Aorta (tissue), 5 donors: ENCODE results near the gene RANBP9. TPM values are rescaled to one million over a fixed set of nuclear protein-coding genes. Genes with fewer than 3 reads are reported as not detected.

Experiments used
- ATAC-seq: fragments of 200-7000 bp; cut with Tn5 transposase; one replicate; pipeline ENCODE4 v1.9.1; 2022; ENCODE audit warnings: moderate library complexity; ENCODE audit not compliant: low FRiP score
- DNase-seq, 2 donors: peaks; one replicate each; pipeline ENCODE4 v3.0.0-alpha.2; 2020
- H3K27ac ChIP-seq, 2 donors: one replicate each; pipeline ENCODE4 v1.5.1; 2013; ENCODE audit warnings: low read length in 2 of 2, mild to moderate bottlenecking in 2 of 2, moderate library complexity in 2 of 2, control low read depth in 1 of 2, inconsistent platforms in 1 of 2, low read depth in 1 of 2
- H3K27me3 ChIP-seq, 2 donors: one replicate each; pipeline ENCODE4 v1.6.1; 2013; ENCODE audit warnings: control low read depth in 1 of 2, low read length in 1 of 2, mild to moderate bottlenecking in 1 of 2, moderate library complexity in 1 of 2; ENCODE audit not compliant: insufficient read depth in 2 of 2, control insufficient read depth in 1 of 2
- H3K36me3 ChIP-seq, 2 donors: one replicate each; pipeline ENCODE4 v1.6.1; 2013; ENCODE audit warnings: control low read depth in 1 of 2, low read length in 1 of 2, mild to moderate bottlenecking in 1 of 2; ENCODE audit not compliant: insufficient read depth in 2 of 2, control insufficient read depth in 1 of 2
- H3K4me1 ChIP-seq, 2 donors: one replicate each; pipeline ENCODE4 v1.6.1; 2013; ENCODE audit warnings: low read length in 2 of 2, control low read depth in 1 of 2, mild to moderate bottlenecking in 1 of 2, moderate library complexity in 1 of 2; ENCODE audit not compliant: insufficient read depth in 2 of 2, control insufficient read depth in 1 of 2
- H3K4me3 ChIP-seq, 2 donors: one replicate each; pipeline ENCODE4 v1.5.1; 2013; ENCODE audit warnings: low read length in 2 of 2, control low read depth in 1 of 2, mild to moderate bottlenecking in 1 of 2
- H3K9me3 ChIP-seq: one replicate; pipeline ENCODE4 v1.6.1; 2013; ENCODE audit warnings: mild to moderate bottlenecking, low read length; ENCODE audit not compliant: control insufficient read depth
- WGBS, 2 donors: extraction: QIAGEN DNeasy Blood & Tissue Kit; methylation state at CpG; one replicate each; pipeline ENCODE4 v1.1.7; 2013; 5-methylcytosine and 5-hydroxymethylcytosine counted together
- intact Hi-C, 2 donors: fragments of 100-400 bp; cut with DNase I; formaldehyde crosslinking; loops; one replicate each; pipeline versions ENCODE4 v1.14.2 to v1.15.0; 2022
- polyA plus RNA-seq, 2 donors: library from polyadenylated mRNA; stranded (reverse); fragments of 200-250 nt; gene quantifications; one replicate each; pipeline ENCODE4 v1.2.3, GENCODE V29; 2013
- total RNA-seq, 2 donors: library from RNA; stranded (reverse); fragmentation: NEBNext Ultra II Directional; extraction: Animal tissue kit (Norgen Biotek cat#: 25700); gene quantifications; one replicate each; pipeline ENCODE4 v1.2.1, GENCODE V29; 2021
- donor health status: healthy with polysubstance abuse.
- donor health status: Bipolar disorder and iron deficiency.
- donor health status: DM: no; HTN: no; CAD: no.
- donor health status: DM: no; HTN: no; CAD: no.
- donor health status: DM: yes; HTN: yes; CAD: no.

The RANBP9 gene
- total and polyA plus RNA-seq, 4 donors, result 29.2 to 64.5 (median 42.1) TPM

DNA sequence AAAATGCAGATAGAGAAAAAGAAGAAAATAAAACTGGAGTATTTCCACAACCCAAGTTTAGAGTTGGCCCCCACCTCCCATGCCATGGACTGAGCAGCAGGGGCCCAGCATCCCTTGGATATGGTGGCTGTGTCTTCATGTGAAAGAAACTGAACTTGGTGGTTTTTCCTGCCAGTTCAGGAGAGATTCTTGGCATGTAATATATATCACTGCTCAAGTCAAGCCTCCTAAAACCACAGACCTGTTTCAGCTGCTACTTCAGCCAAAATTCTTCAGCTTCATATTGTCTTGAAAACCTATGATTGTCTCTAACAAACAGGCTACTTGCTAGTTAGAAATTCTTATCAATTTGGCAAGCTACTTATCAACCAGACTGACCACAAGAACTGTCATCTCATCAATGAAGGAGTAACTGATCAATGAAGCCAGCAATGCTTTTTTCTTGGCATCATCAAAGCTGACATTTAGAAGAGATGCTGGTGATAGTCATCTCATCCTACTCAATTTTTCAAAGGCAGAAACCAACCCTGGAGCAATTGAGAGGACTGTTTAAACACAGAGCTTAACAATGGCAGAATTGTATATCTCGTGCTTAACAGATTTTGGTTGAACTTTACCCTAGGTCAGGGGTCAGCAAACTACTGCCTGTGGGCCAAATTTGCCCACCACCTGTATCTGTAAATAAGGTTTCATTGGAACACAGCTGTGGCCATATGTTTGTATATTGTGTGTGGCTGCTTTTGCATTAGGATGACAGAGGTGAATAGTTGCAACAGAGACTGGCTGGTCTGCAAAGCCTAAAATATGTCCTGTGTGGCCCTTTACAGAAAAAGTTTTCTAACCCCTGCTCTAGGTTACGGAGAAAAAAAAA lies 106.9 kb downstream of the RANBP9 start:
- 72 to 88% methylated on average over 2 of the region's 2 CpGs for WGBS, 2 donors
- peaks cover 3 to 4% of the 10 kb centered on the region in 2 donors for H3K36me3 ChIP-seq

DNA sequence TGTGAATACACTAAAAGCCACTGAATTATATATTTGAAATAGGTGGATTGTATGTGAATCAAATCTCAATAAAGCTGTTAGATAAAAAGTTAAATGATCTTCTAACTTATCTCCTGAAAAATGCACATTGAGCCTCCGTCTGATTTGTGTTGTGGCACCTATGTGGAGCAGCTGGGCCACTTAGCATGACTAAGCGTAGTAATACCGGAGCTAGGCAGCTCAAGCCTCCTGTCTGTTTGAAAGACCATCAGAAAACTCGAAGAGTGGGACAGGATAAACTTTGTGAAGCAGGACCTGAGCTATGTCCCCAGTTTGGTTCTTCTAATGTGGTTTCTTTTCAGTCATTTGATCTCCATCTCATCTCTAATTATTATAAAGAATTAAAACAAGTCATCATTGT lies 107.5 kb downstream of the RANBP9 start:
- Histone ChIP-seq H3K27me3 (no peaks in the 10 kb centered on the region), H3K36me3 (peaks cover 3 to 4% of the 10 kb centered on the region in 2 donors), H3K4me1 (no peaks in the 10 kb centered on the region), H3K9me3 (no peaks in the 10 kb centered on the region), H3K27ac (no peak overlapping the region), H3K4me3 (no peak overlapping the region)
- ATAC-seq, result no peak
- DNase-seq, result no peak
- WGBS, 2 donors, result 90 to 91% methylated on average over 4 of the region's 4 CpGs
- intact Hi-C loops, result no loop called here

More for the DNA sequence above, 106.9 kb downstream of the RANBP9 start:
- Histone ChIP-seq H3K4me3 (no peak overlapping the region), H3K9me3 (no peaks in the 10 kb centered on the region), H3K27me3 (no peaks in the 10 kb centered on the region), H3K4me1 (no peaks in the 10 kb centered on the region), H3K27ac (no peak overlapping the region)
- intact Hi-C loops, result no loop called here
- ATAC-seq, result no peak
- no peak for DNase-seq

DNA sequence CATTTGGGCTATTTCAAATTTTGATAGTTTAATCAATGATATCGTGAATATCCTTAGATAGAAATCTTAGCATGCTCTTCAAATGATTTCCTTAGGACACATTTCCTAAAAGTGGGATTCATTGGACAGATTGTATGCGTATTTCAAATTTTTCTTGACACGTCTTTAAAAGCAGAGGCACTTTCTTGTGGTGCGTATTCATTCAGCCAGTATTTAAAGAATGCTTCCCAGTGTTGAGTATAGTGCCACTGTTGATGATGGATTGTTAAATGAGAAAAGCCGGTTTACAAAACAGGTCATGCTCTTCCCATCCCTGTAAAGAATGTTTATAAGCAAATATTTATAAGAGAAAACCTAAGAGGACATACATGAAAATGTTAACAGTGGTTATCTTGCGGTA lies 111.6 kb downstream of the RANBP9 start:
- intact Hi-C loops, result no loop called here
- Histone ChIP-seq H3K4me3 (no peak overlapping the region), H3K36me3 (peaks cover 2% of the 10 kb centered on the region in 2 donors), H3K27me3 (no peaks in the 10 kb centered on the region), H3K9me3 (no peaks in the 10 kb centered on the region), H3K27ac (no peak overlapping the region), H3K4me1 (no peaks in the 10 kb centered on the region)
- WGBS, 2 donors, result 88 to 90% methylated on average over 6 of the region's 6 CpGs
- no peak for ATAC-seq
- DNase-seq, result no peak

DNA sequence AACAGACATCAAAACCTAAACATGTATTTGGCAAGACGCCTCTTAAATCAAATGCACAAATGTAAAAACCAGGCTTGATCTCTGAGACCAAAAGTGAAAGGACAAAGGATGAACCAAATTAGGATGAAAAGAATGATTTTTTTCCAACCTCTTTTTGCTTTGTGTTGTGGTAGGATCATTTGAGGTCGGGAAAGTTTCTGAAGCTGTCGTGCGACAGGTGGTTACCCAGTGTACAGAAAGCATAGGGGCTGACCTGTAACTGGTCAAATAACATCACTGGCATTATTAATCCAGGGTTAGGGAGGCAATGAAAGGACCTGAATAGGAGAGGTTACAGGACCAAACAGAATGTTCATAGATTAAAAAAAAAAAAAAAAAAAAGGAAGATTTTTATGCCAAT lies 114.6 kb downstream of the RANBP9 start:
- no peak overlapping the region for H3K27ac ChIP-seq
- 95% methylated on average over 4 of the region's 4 CpGs for WGBS, 2 donors
- H3K9me3 ChIP-seq, result no peaks in the 10 kb centered on the region
- intact Hi-C loops, result no loop called here
- no peak overlapping the region for H3K4me3 ChIP-seq
- no peak for ATAC-seq
- peaks cover 4 to 5% of the 10 kb centered on the region in 2 donors for H3K36me3 ChIP-seq
- H3K4me1 ChIP-seq, result no peaks in the 10 kb centered on the region
- no peaks in the 10 kb centered on the region for H3K27me3 ChIP-seq
- DNase-seq, result no peak

DNA sequence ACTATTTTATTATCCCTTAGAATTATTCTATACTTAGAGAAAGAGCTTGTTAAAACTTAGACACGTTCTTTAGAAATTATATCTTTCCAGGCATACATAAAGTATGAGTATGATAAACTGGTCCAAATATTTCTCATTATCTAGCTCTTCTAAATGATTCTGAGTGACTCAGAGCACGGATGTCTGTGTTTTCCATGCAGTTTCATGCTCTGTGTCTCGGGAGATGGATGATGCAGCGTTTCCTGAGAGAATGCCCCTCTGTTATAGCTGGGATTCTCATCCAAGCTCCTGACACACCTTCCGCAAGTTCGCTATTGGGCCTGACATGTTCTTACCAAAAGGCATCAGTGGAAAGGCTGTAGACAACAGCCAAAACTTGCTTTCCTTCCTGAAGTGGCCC lies 117.9 kb downstream of the RANBP9 start:
- DNase-seq (no peak), ATAC-seq (no peak)
- no peak overlapping the region for H3K4me3 ChIP-seq
- 76 to 78% methylated on average over 6 of the region's 6 CpGs for WGBS, 2 donors
- no peaks in the 10 kb centered on the region for H3K4me1 ChIP-seq
- intact Hi-C loops, result no loop called here
- H3K27ac ChIP-seq, result no peak overlapping the region
- peaks cover 2 to 5% of the 10 kb centered on the region in 2 donors for H3K36me3 ChIP-seq
- H3K27me3 ChIP-seq, result no peaks in the 10 kb centered on the region
- no peaks in the 10 kb centered on the region for H3K9me3 ChIP-seq

DNA sequence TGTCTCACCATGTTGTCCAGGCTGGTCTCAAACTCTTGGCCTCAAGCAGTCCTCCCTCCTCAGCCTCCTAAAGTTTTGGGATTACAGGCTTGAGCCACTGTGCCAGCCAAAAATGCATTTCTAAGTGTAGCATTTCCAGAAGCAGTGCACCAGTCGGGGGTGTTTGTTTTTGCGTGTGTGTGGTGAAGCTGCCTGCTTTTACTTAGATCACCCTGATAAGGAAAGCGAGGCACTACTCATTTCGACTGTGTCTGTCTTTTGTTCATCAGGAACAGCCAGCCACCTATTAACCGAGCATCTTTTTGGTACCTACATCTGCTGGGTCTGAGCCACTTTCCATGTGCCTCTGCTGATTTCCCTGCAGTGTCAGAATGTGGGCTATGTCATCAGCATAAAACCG lies 118.5 kb downstream of the RANBP9 start:
- Histone ChIP-seq H3K27me3 (no peaks in the 10 kb centered on the region), H3K4me1 (no peaks in the 10 kb centered on the region), H3K27ac (no peak overlapping the region), H3K4me3 (no peak overlapping the region), H3K36me3 (peaks cover 2 to 5% of the 10 kb centered on the region in 2 donors), H3K9me3 (no peaks in the 10 kb centered on the region)
- intact Hi-C loops, result no loop called here
- DNase-seq (no peak), ATAC-seq (no peak)
- 85% methylated on average over 6 of the region's 6 CpGs for WGBS, 2 donors

DNA sequence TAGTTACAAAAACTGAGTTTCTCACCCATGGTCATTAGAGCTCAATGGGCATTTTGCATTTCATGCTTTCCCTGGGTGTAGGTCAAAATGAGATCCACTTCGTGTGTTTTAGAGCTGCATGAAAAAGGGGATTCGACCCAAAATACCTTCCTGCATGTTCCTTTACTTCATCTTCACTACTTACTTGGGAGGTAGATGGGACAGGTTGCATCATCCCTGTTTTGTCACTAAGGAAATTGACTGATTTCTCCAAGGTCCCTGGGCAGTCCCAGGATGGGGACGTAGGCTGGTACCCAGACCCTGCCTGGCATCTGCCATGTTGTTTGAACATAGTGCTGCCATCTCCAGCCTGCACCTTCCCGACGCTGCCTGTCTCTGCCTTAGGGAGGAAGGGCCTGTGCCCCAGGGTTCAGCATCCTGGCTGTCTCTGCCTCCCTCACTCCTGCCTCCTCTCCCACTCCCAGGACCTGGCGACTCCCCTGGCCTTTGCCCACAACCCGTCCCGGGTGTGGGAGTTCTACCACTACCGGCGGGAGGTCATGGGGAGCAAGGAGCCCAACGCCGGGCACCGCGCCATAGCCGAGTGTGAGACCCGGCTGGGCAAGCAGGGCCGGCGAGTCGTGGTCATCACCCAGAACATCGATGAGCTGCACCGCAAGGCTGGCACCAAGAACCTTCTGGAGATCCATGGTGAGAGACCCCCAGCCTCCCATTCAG lies 120.3 kb downstream of the RANBP9 start:
- intact Hi-C loops, result no loop called here
- ATAC-seq (no peak), DNase-seq (no peak)
- Histone ChIP-seq H3K4me1 (no peaks in the 10 kb centered on the region), H3K9me3 (no peaks in the 10 kb centered on the region), H3K27ac (no peak overlapping the region), H3K4me3 (no peak overlapping the region), H3K27me3 (no peaks in the 10 kb centered on the region), H3K36me3 (peaks cover 5 to 7% of the 10 kb centered on the region in 2 donors)
- WGBS, 2 donors, result 95% methylated on average over 21 of the region's 21 CpGs

DNA sequence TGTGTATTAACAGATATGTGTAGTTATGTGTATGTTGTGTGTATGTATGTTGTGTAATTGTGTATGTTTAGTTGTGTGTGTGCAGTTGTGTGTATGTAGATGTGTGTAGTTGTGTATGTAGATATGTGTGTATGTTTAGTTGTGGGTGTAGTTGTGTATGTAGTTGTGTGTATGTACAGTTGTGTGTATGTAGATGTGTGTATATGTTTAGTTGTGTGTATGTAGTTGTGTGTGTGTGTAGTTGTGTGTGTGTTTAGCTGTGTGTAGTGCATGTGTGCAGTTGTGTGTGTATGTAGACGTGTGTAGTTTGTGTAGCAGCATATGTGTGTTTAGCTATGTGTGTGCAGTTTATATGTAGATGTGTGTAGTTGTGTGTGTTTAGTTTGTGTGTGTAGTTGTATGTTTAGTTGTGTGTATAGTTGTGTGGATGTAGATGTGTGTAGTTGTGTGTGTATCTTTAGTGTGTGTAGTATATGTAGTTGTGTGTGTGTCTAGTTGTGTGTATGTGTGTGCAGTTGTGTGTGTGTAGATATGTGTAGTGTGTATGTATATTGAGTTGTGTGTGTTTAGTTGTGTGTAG lies 121.0 kb downstream of the RANBP9 start:
- H3K36me3 ChIP-seq, result peaks cover 5 to 7% of the 10 kb centered on the region in 2 donors
- no peak overlapping the region for H3K4me3 ChIP-seq
- DNase-seq (no peak), ATAC-seq (no peak)
- WGBS, 2 donors, result 86 to 90% methylated on average over 1 of the region's 1 CpG
- H3K27ac ChIP-seq, result no peak overlapping the region
- no peaks in the 10 kb centered on the region for H3K4me1 ChIP-seq
- no peaks in the 10 kb centered on the region for H3K9me3 ChIP-seq
- intact Hi-C loops, result no loop called here
- no peaks in the 10 kb centered on the region for H3K27me3 ChIP-seq
